ENCODE data around the gene BTBD8. TPM values are rescaled to one million over a fixed set of nuclear protein-coding genes. Genes with fewer than 3 reads are reported as not detected.

BTBD8 gene
- total RNA-seq, 2 experiments from 2014 or later = 0.28 to 3.3 TPM

DNA sequence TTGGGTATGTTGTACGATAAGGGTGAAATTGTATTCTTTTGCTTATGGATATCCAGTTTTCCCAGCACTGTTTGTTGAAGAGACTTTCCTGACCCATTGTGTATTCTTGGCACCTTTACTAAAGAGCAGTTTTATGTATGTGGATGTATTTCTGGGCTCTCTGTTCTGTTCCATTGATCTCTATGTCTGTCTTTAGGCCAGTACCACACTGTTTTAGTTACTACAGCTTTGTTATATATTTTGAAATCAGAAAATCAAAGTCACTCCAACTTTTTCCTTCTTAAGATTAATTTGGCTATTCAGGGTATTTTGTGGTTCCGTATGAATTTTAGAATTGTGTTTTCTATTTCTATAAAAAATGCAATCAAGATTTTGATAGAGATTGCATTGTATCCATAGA is 74.8 kb downstream of the BTBD8 start:
- POLR2A ChIA-PET = interaction anchor here (1.6 kb wide), 1 partner anchor 10 kb away, joined by 3 read pairs; no protein-coding TSS in a partner anchor
- CTCF ChIA-PET (ENCODE audit: unreplicated experiment) = no interaction called here
- no TSS peak for BruUV-seq (replicated peaks)

GRCh38 chr1:92159593-92159992 is 79.4 kb downstream of the BTBD8 start:
- no peaks in the 10 kb centered on the region for H3K9me2 ChIP-seq (ENCODE audit: insufficient read depth, low read length)
- H4K20me1 ChIP-seq (ENCODE audit: insufficient read depth, low read length) = no peaks in the 10 kb centered on the region
- 0 out of 2 replicates have a peak, but pooled peaks cover 6% of the 10 kb centered on the region for H3K9me3 ChIP-seq (ENCODE audit: low read length)
- H3K4me3 ChIP-seq (ENCODE audit: low read depth, low read length, poor library complexity, severe bottlenecking) = no peak overlapping the region
- no peaks in the 10 kb centered on the region for H3K4me1 ChIP-seq (ENCODE audit: insufficient read depth, low read length, poor library complexity, severe bottlenecking)
- no peaks in the 10 kb centered on the region for H3K79me2 ChIP-seq (ENCODE audit: insufficient read depth, low read depth, low read length)
- POLR2A ChIA-PET = interaction anchor here (1.2 kb wide), 1 partner anchor 12 kb away, joined by 4 read pairs; no protein-coding TSS in a partner anchor
- no peak overlapping the region for H3K4me2 ChIP-seq (ENCODE audit: low read length)
- no peak overlapping the region for H3K27ac ChIP-seq (ENCODE audit: low read depth, low read length, poor library complexity, severe bottlenecking)
- no TSS peak for BruUV-seq (replicated peaks)
- H2AFZ ChIP-seq (ENCODE audit: low read length) = no peak overlapping the region
- intact Hi-C loops (cut with micrococcal nuclease; ENCODE audit: unreplicated experiment) = no loop called here
- TF ChIP-seq EZH2phosphoT487 (IDR thresholded peaks at IDR 0.05; ENCODE audit: borderline replicate concordance, low read depth, low read length) = no peak
- TF ChIP-seq, protein P1, sequence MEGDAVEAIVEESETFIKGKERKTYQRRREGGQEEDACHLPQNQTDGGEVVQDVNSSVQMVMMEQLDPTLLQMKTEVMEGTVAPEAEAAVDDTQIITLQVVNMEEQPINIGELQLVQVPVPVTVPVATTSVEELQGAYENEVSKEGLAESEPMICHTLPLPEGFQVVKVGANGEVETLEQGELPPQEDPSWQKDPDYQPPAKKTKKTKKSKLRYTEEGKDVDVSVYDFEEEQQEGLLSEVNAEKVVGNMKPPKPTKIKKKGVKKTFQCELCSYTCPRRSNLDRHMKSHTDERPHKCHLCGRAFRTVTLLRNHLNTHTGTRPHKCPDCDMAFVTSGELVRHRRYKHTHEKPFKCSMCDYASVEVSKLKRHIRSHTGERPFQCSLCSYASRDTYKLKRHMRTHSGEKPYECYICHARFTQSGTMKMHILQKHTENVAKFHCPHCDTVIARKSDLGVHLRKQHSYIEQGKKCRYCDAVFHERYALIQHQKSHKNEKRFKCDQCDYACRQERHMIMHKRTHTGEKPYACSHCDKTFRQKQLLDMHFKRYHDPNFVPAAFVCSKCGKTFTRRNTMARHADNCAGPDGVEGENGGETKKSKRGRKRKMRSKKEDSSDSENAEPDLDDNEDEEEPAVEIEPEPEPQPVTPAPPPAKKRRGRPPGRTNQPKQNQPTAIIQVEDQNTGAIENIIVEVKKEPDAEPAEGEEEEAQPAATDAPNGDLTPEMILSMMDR (conservative IDR thresholded peaks at IDR 0.05; ENCODE audit: low read length) = no peak
- H3K36me3 ChIP-seq (ENCODE audit: insufficient read depth, low read length) = no peaks in the 10 kb centered on the region
- CTCF ChIA-PET (ENCODE audit: unreplicated experiment) = no interaction called here
- DNase-seq (ENCODE audit: low spot score) = no peak

More for the DNA sequence above, 74.8 kb downstream of the BTBD8 start:
- Histone ChIP-seq H3K4me1 (ENCODE audit: insufficient read depth, low read length, poor library complexity, severe bottlenecking) (no peaks in the 10 kb centered on the region), H2AFZ (ENCODE audit: low read length) (no peak overlapping the region), H3K4me2 (ENCODE audit: low read length) (no peak overlapping the region), H3K36me3 (ENCODE audit: insufficient read depth, low read length) (no peaks in the 10 kb centered on the region), H4K20me1 (ENCODE audit: insufficient read depth, low read length) (no peaks in the 10 kb centered on the region), H3K9me2 (ENCODE audit: insufficient read depth, low read length) (no peaks in the 10 kb centered on the region), H3K9me3 (ENCODE audit: low read length) (0 out of 2 replicates have a peak, but pooled peaks cover 6% of the 10 kb centered on the region), H3K27ac (ENCODE audit: low read depth, low read length, poor library complexity, severe bottlenecking) (no peak overlapping the region), H3K79me2 (ENCODE audit: insufficient read depth, low read depth, low read length) (no peaks in the 10 kb centered on the region), H3K4me3 (ENCODE audit: low read depth, low read length, poor library complexity, severe bottlenecking) (no peak overlapping the region)
- TF ChIP-seq EZH2phosphoT487 (IDR thresholded peaks at IDR 0.05; ENCODE audit: borderline replicate concordance, low read depth, low read length) = no peak
- TF ChIP-seq, protein P1 (conservative IDR thresholded peaks at IDR 0.05; ENCODE audit: low read length) = no peak
- no peak for DNase-seq (ENCODE audit: low spot score)
- intact Hi-C loops (cut with micrococcal nuclease; ENCODE audit: unreplicated experiment) = no loop called here

DNA sequence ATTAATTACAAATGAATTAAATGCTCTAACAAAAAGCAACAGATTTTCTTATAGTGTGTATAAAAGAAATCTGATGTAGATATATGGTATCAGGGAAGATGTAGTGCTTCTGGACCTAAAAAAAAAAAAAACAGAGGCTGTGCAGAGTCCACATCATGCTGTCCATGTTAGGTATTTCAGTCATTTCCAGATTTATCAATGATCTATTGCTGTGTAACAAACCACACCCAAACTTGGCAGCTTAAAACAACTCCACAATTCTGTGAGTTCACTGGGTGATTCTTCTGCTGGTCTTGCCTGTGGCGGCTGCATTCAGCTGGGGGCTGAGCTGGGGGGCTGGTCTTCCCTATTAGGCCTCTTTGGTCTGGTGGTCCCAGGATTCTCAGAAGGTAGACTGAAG is 85.2 kb downstream of the BTBD8 start:
- Histone ChIP-seq H3K27ac (ENCODE audit: low read depth, low read length, poor library complexity, severe bottlenecking) (no peak overlapping the region), H3K9me2 (ENCODE audit: insufficient read depth, low read length) (no peaks in the 10 kb centered on the region), H3K79me2 (ENCODE audit: insufficient read depth, low read depth, low read length) (no peaks in the 10 kb centered on the region), H3K4me2 (ENCODE audit: low read length) (no peak overlapping the region), H3K4me1 (ENCODE audit: insufficient read depth, low read length, poor library complexity, severe bottlenecking) (no peaks in the 10 kb centered on the region), H3K4me3 (ENCODE audit: low read depth, low read length, poor library complexity, severe bottlenecking) (no peak overlapping the region), H3K36me3 (ENCODE audit: insufficient read depth, low read length) (no peaks in the 10 kb centered on the region), H3K9me3 (ENCODE audit: low read length) (no peaks in the 10 kb centered on the region), H4K20me1 (ENCODE audit: insufficient read depth, low read length) (no peaks in the 10 kb centered on the region), H2AFZ (ENCODE audit: low read length) (no peak overlapping the region)
- POLR2A ChIA-PET = interaction anchor here (0.7 to 1.7 kb wide), 3 partner anchors 9 to 661 kb away, joined by 3 to 7 read pairs (median 5); no protein-coding TSS in a partner anchor
- BruUV-seq (replicated peaks) = no TSS peak
- intact Hi-C loops (cut with micrococcal nuclease; ENCODE audit: unreplicated experiment) = no loop called here
- DNase-seq (ENCODE audit: low spot score) = no peak
- TF ChIP-seq EZH2phosphoT487 (IDR thresholded peaks at IDR 0.05; ENCODE audit: borderline replicate concordance, low read depth, low read length) = no peak
- TF ChIP-seq, protein P1 (conservative IDR thresholded peaks at IDR 0.05; ENCODE audit: low read length) = no peak
- CTCF ChIA-PET (ENCODE audit: unreplicated experiment) = no interaction called here

All from OCI-LY7 (cell line).